HPDE6-E6E7 (cell line): ENCODE data around the gene DGKZ.

Experiments used
- DNase-seq: peaks from one replicate; pipeline ENCODE4 v3.0.0; 2011; ENCODE audit warnings: missing footprints; ENCODE audit errors: extremely low spot score

The DGKZ gene

GRCh38 chr11:46326813-46327416 lies 20.3 kb upstream of the DGKZ start:
- no peak for DNase-seq

DNA sequence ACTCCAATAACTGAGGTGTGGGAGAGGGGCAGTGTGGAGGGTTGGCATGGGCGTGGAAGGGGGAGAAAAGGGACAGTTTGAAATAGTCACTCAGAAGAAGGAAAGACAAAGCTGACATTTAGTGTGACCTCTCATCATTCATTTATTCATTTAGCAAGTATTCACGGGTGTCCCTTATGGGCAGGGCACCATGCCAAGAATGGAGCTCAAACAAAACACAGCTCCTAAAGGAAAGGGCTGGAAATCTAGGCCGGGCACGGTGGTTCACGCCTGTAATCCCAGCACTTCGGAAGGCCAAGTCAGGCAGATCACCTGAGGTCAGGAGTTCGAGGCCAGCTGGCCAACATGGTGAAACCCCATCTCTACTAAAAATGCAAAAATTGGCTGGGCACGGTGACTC lies 19.4 kb upstream of the DGKZ start:
- DNase-seq = no peak

- DNase-seq = no peak
Observed at GRCh38 chr11:46330154-46330553, 17.1 kb upstream of the DGKZ start.

- DNase-seq = no peak
Observed at GRCh38 chr11:46330563-46331281, 16.5 kb upstream of the DGKZ start.

- no peak for DNase-seq
Observed at GRCh38 chr11:46331282-46331984, 15.8 kb upstream of the DGKZ start.

GRCh38 chr11:46332093-46332567 lies 15.1 kb upstream of the DGKZ start:
- DNase-seq = no peak

- no peak for DNase-seq
Observed at GRCh38 chr11:46332568-46333393, 14.5 kb upstream of the DGKZ start.

GRCh38 chr11:46333394-46333947 lies 13.8 kb upstream of the DGKZ start:
- no peak for DNase-seq

DNA sequence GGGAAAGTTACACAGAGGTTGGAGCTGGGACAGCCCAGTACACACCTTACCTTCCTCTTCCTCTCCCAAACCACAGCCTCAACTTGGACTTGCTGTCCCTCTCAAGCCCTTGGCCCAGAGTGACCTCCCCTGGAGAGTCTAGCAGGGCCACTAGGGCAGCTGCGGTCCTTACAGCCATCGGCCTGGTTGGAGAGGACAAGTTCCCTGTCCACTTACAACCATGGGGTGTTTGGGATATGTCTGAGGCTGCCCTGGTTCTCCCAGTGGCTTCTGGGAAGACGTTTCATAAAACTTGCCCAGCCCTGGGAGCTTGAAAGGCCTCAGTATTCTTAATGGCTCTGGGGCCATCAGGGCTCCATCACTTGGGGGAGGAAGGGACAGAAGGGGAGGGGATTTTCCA lies 13.1 kb upstream of the DGKZ start:
- no peak for DNase-seq

GRCh38 chr11:46335271-46335670 lies 12.0 kb upstream of the DGKZ start:
- DNase-seq = no peak

GRCh38 chr11:46335890-46336562 lies 11.2 kb upstream of the DGKZ start:
- DNase-seq = no peak

GRCh38 chr11:46336563-46337180 lies 10.6 kb upstream of the DGKZ start:
- no peak for DNase-seq

DNA sequence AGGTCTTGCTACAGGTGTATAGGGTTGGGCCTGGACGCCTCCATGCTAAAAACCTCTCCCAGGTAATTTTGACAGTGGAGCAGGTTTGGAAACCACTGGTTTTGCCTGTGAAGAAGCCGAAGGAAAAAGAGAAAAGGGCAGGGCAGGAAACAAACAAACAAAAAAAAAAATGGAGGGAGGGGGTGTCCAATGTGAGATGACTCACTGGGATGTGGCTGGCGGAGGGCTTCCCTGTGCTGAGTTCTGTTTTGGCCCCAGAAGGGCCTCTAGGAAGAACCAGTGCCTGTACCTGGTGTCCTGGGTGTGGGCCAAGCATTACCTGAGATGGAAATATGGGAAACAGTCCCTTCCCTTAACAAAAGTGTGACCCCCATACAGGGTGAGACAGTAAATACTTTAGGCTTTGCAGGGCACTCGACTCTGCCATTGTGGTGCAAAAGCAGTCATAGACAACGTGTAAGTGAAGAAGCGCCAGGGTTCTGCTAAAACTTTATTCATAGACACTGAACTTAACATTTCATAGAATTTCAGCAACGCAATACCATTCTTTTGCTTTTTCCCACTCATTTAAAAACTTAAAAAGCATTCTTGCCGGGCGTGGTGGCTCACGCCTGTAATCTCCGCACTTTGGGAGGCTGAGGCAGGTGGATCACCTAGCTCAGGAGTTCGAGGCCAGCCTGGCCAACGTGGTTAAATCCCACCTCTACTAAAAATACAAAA lies 9.5 kb upstream of the DGKZ start:
- no peak for DNase-seq

DNA sequence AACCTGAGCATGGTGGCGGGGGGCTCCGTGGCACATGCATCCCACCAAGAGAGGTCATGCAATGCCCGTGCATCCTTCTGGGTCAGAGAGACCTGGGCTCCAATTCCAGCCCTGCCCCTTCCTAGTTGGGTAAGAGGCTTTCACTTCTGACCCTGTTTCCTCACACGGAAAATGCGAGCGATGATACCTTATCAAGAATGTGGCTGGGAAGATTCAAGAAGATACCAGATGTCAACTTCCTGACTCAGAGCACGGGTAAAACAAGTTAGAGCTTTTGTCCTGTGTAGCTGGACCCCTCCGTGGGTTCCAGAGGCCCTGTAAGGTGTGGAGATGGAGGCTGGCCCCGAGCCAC lies 8.7 kb upstream of the DGKZ start:
- no peak for DNase-seq

DNA sequence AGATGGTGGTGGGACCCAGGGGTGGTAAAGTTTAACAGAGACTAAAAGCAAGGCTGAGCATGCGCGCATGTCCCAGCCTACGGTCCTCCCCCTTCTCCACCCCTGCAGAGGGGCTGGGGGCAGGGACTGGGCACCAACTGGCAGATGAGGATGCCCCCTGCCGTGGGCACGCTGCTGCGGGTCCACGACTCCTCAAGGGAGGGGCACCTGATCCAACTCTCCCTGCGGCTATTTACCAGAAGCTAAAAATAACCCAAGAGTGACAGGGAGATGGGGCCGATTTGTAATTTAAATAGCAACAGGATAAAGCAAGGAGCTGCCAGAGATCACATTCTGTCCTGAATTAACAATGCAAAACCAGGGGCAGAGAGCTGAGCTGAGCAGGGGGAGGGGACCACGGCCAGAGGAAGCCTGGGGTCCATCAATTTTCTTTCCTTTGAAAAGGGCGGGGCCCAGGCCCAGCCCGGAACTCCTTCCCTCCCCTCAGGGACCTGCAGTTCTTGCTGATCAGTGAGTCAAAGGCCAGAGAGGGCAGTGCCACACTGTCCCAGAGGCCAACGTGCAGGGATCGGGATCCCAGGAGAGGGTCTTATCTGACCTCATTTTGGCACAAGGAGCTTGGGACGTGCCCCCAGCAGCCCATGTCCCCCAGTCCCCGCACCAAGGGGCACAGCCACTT lies 8.1 kb upstream of the DGKZ start:
- no peak for DNase-seq

- no peak for DNase-seq
Observed at GRCh38 chr11:46339816-46340215, 7.4 kb upstream of the DGKZ start.

DNA sequence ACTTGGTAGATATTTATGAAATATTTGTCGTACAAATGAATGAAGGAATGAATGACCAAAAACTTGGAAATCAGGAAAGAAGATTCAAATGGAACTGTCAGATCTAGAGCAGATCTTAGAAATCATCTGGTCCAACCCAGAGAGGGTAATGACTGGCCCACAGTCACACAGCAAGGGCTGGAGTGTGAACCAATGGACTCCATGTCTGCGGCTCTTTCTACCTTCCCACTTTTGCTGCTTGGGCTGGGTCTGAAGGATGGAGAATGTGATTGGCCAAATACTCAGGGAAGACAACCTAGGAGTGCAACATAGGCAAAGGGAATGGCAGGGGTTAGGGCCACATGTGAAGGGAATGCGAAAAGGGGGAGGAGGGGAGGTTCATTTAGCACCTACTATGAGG lies 5.8 kb upstream of the DGKZ start:
- no peak for DNase-seq

GRCh38 chr11:46342239-46342638 lies 5.0 kb upstream of the DGKZ start:
- DNase-seq = no peak

DNA sequence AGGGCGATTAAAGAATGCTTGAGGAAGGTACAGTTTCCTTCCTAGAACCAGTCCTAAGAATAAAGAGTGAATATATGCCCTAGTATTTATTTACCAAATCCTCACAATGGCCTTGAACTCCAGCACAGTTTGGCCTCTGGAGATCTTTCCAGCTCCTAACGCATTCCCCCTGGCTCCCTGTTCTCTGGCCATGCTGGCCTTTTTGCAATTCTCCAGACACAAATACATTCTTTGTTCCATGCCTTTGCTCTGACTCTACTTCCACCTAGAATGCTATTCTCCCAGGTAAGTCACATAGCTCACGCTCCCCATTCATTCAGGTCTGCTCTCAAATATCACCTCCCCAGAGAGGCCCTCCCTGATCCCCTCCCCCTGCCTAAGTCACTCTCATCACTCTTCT lies 3.7 kb upstream of the DGKZ start:
- no peak for DNase-seq
